Smooth muscle cell (in vitro differentiated cells): ENCODE measurements around the gene CHODL. TPM values are rescaled to one million over a fixed set of nuclear protein-coding genes. Genes with fewer than 3 reads are reported as not detected.

Source experiments
- DNase-seq: peaks from one replicate; lab custom pipeline; 2025; ENCODE audit not compliant: unreplicated experiment; lab: John Stamatoyannopoulos, UW
- H2AFZ ChIP-seq: fragments of 200-600 bp; sonication (generic); 2 replicates; pipeline ENCODE4 v1.6.0; 2016; ENCODE audit warnings: antibody characterized with exemption, low read depth, mild to moderate bottlenecking
- H3F3A ChIP-seq: fragments of 200-600 bp; sonication (generic); 2 replicates; pipeline ENCODE4 v1.6.0; 2017; ENCODE audit warnings: antibody characterized with exemption, low read depth
- H3K27ac ChIP-seq: fragments of 200-600 bp; sonication (generic); 2 replicates; pipeline ENCODE4 v1.5.1; 2016; ENCODE audit warnings: low read depth, mild to moderate bottlenecking
- H3K27me3 ChIP-seq: fragments of 200-600 bp; sonication (generic); 2 replicates; pipeline ENCODE4 v1.6.1; 2016; ENCODE audit warnings: low read depth, mild to moderate bottlenecking
- H3K36me3 ChIP-seq: fragments of 200-600 bp; sonication (generic); 2 replicates; pipeline ENCODE4 v1.5.1; 2016; ENCODE audit warnings: low read depth
- H3K4me1 ChIP-seq: fragments of 200-600 bp; sonication (generic); 2 replicates; pipeline ENCODE4 v1.5.1; 2016; ENCODE audit warnings: low read depth
- H3K4me2 ChIP-seq: fragments of 200-600 bp; sonication (generic); 2 replicates; pipeline ENCODE4 v1.6.0; 2016; ENCODE audit warnings: mild to moderate bottlenecking
- H3K4me3 ChIP-seq: fragments of 200-600 bp; sonication (generic); 2 replicates; pipeline ENCODE4 v1.5.1; 2016; ENCODE audit warnings: mild to moderate bottlenecking
- H3K79me2 ChIP-seq: fragments of 200-600 bp; sonication (generic); 2 replicates; pipeline ENCODE4 v1.6.0; 2016; ENCODE audit warnings: low read depth, mild to moderate bottlenecking
- H3K9ac ChIP-seq: fragments of 200-600 bp; sonication (generic); 2 replicates; pipeline ENCODE4 v1.6.0; 2016; ENCODE audit warnings: low read depth
- H3K9me3 ChIP-seq: fragments of 200-600 bp; sonication (generic); replicated peaks from 2 replicates; pipeline ENCODE4 v1.5.1; 2016; ENCODE audit warnings: low read depth
- H4K20me1 ChIP-seq: fragments of 200-600 bp; sonication (generic); 2 replicates; pipeline ENCODE4 v1.6.0; 2016; ENCODE audit warnings: low read depth
- WGBS: methylation state at CpG from one replicate; pipeline ENCODE4 v1.1.7; 2016; ENCODE audit warnings: low lambda C conversion rate; 5-methylcytosine and 5-hydroxymethylcytosine counted together
- polyA plus RNA-seq: library from polyadenylated mRNA; unstranded; fragments of >200 nt; fragmentation: Nextera tagmentation; extraction: Ambion mirVana; gene quantifications from 2 replicates; pipeline ENCODE4 v1.2.1, GENCODE V29; 2016
- total RNA-seq: library from RNA; depleted of rRNA; stranded (reverse); fragments of >200 nt; gene quantifications from 2 replicates; pipeline ENCODE4 v1.2.3, GENCODE V29; 2014
- TF ChIP-seq, protein P1 (sequence below): fragments of 200-600 bp; sonication (generic); IDR thresholded peaks from 2 replicates; pipeline ENCODE4 v1.5.1; 2017; ENCODE audit warnings: borderline replicate concordance, mild to moderate bottlenecking, antibody characterized with exemption; ENCODE audit not compliant: insufficient read depth, poor library complexity, severe bottlenecking

Gene CHODL
- total and polyA plus RNA-seq, 2 experiments from 2014 or later, result not detected

DNA sequence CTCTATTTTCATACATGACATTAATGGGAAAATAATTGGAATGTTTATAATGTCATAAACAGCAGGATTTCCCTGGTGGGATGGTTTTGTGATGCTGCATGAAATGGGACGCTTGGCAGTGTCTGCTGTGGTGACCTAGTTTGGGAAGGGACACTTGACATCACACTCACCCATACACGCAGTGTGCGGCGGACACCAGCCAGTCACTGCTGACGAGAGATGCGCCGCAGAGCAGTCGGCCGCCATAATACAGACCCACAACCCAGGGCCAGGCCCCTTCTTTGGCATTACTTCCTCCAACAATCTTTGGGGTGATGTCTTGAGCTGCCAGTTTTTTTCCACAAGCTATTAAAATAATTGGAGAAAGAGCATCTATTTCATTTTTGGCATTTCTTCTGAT, 49.5 kb downstream of the CHODL start:
- H3F3A ChIP-seq, result no peaks in the 10 kb centered on the region
- H3K9me3 ChIP-seq, result no peaks in the 10 kb centered on the region
- no peak overlapping the region for H2AFZ ChIP-seq
- no peak overlapping the region for H3K9ac ChIP-seq
- WGBS, result 80% methylated on average over 9 of the region's 9 CpGs
- peaks cover 9% of the 10 kb centered on the region for H3K27me3 ChIP-seq
- no peak overlapping the region for H3K4me3 ChIP-seq
- H3K36me3 ChIP-seq, result no peaks in the 10 kb centered on the region
- no peak overlapping the region for H3K27ac ChIP-seq
- no peaks in the 10 kb centered on the region for H3K4me1 ChIP-seq
- no peak for DNase-seq
- TF ChIP-seq, protein P1, sequence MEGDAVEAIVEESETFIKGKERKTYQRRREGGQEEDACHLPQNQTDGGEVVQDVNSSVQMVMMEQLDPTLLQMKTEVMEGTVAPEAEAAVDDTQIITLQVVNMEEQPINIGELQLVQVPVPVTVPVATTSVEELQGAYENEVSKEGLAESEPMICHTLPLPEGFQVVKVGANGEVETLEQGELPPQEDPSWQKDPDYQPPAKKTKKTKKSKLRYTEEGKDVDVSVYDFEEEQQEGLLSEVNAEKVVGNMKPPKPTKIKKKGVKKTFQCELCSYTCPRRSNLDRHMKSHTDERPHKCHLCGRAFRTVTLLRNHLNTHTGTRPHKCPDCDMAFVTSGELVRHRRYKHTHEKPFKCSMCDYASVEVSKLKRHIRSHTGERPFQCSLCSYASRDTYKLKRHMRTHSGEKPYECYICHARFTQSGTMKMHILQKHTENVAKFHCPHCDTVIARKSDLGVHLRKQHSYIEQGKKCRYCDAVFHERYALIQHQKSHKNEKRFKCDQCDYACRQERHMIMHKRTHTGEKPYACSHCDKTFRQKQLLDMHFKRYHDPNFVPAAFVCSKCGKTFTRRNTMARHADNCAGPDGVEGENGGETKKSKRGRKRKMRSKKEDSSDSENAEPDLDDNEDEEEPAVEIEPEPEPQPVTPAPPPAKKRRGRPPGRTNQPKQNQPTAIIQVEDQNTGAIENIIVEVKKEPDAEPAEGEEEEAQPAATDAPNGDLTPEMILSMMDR, result no peak
- H4K20me1 ChIP-seq, result no peaks in the 10 kb centered on the region
- no peak overlapping the region for H3K4me2 ChIP-seq
- H3K79me2 ChIP-seq, result no peaks in the 10 kb centered on the region

- TF ChIP-seq, protein P1, result no peak
- H3F3A ChIP-seq, result no peaks in the 10 kb centered on the region
- no peak overlapping the region for H3K4me2 ChIP-seq
- no peaks in the 10 kb centered on the region for H3K4me1 ChIP-seq
- no peak overlapping the region for H3K4me3 ChIP-seq
- H3K27me3 ChIP-seq, result peaks cover under 1% of the 10 kb centered on the region
- H3K9ac ChIP-seq, result no peak overlapping the region
- DNase-seq, result no peak
- no peaks in the 10 kb centered on the region for H3K9me3 ChIP-seq
- 29% methylated on average over 1 of the region's 1 CpG for WGBS
- H4K20me1 ChIP-seq, result no peaks in the 10 kb centered on the region
- H3K27ac ChIP-seq, result no peak overlapping the region
- no peaks in the 10 kb centered on the region for H3K79me2 ChIP-seq
- no peak overlapping the region for H2AFZ ChIP-seq
- H3K36me3 ChIP-seq, result no peaks in the 10 kb centered on the region
These were observed 53.6 kb downstream of the CHODL start for GRCh38 chr21:18298228-18298627.

Other genes with a start within 250 kb of the CHODL start
- gene TMPRSS15, start 159.0 kb downstream of the CHODL start, total RNA-seq, result not detected in 2 replicates
- not detected in 2 replicates for gene TMPRSS15, start 159.0 kb downstream of the CHODL start, polyA plus RNA-seq